Upper lobe of left lung (tissue), 6 donors: ENCODE results near the gene C3orf38. TPM values are rescaled to one million over a fixed set of nuclear protein-coding genes. Genes with fewer than 3 reads are reported as not detected.

Experiments
- ATAC-seq, 2 donors: fragments of 200-7000 bp; cut with Tn5 transposase; one replicate each; pipeline ENCODE4 v1.9.1; 2022; ENCODE audit warnings: mild to moderate bottlenecking in 2 of 2, moderate library complexity in 2 of 2; ENCODE audit not compliant: low FRiP score in 2 of 2
- DNase-seq, 2 donors: peaks; one replicate each; pipeline ENCODE4 v3.0.0-alpha.2; 2019 to 2020
- H3K27ac ChIP-seq, 4 donors: fragments of 200-600 bp; sonication (generic); one replicate each; pipeline ENCODE4 v1.5.1; 2016 to 2019
- H3K27me3 ChIP-seq, 4 donors: fragments of 200-600 bp; sonication (generic); one replicate each; pipeline ENCODE4 v1.5.1; 2017 to 2019
- H3K36me3 ChIP-seq, 4 donors: fragments of 200-600 bp; sonication (generic); one replicate each; pipeline ENCODE4 v1.5.1; 2016 to 2019
- H3K4me1 ChIP-seq, 4 donors: fragments of 200-600 bp; sonication (generic); one replicate each; pipeline ENCODE4 v1.5.1; 2018 to 2019
- H3K4me3 ChIP-seq, 4 donors: fragments of 200-600 bp; sonication (generic); one replicate each; pipeline ENCODE4 v1.5.1; 2017 to 2019; ENCODE audit warnings: mild to moderate bottlenecking in 2 of 4, moderate library complexity in 1 of 4
- H3K9me3 ChIP-seq, 4 donors: fragments of 200-600 bp; sonication (generic); one replicate each; pipeline ENCODE4 v1.5.1; 2018 to 2019
- CTCF ChIP-seq, 6 experiments: fragments of 450-650 bp in 4 of 6; fragments of 200-600 bp in 2 of 6; sonication (generic) in 2 of 6; IDR thresholded peaks; one replicate each; pipeline ENCODE4 v1.5.1; 2016 to 2019; ENCODE audit warnings: antibody characterized with exemption in 6 of 6
- EP300 ChIP-seq, 4 donors: sonication (generic); formaldehyde crosslinking; IDR thresholded peaks; one replicate each; pipeline ENCODE4 v1.5.1; 2017; ENCODE audit warnings: antibody characterized with exemption in 4 of 4, control low read depth in 2 of 4
- POLR2A ChIP-seq, 4 donors: fragments of 450-650 bp; IDR thresholded peaks; one replicate each; pipeline ENCODE4 v1.5.1; 2016 to 2017; ENCODE audit warnings: antibody characterized with exemption in 4 of 4, mild to moderate bottlenecking in 2 of 4
- POLR2AphosphoS5 ChIP-seq, 2 donors: sonication (generic); formaldehyde crosslinking; IDR thresholded peaks; one replicate each; pipeline ENCODE4 v1.5.1; 2017; ENCODE audit warnings: antibody characterized with exemption in 2 of 2
- WGBS, 2 donors: methylation state at CpG; one replicate each; pipeline ENCODE4 v1.1.5; 2017 to 2018; 5-methylcytosine and 5-hydroxymethylcytosine counted together
- total RNA-seq, 6 donors: library from RNA; depleted of rRNA in 4 of 6; stranded (reverse); fragments of >200 nt in 4 of 6; gene quantifications; one replicate each; pipeline versions ENCODE4 v1.1.0 to v1.2.1, GENCODE V29; 2016 to 2021
- donor health status: DM: no; HTN: no; CAD: no; lungs with moderate emphysema.
- donor health status: DM: no; HTN: yes; CAD: no; lungs with severe emphysema.

The C3orf38 gene
- total RNA-seq, 6 donors from 2014 or later, result 10.1 to 28.9 (median 20.4) TPM

- no peaks in the 10 kb centered on the region for H3K4me1 ChIP-seq
- WGBS, 2 donors, result 89 to 91% methylated on average over 11 of the region's 11 CpGs
- H3K4me3 ChIP-seq, result no peak overlapping the region
- H3K36me3 ChIP-seq, result no peaks in the 10 kb centered on the region
- TF ChIP-seq POLR2A (IDR thresholded peaks at IDR 0.05) (no peak), POLR2AphosphoS5 (IDR thresholded peaks at IDR 0.05) (no peak), EP300 (IDR thresholded peaks at IDR 0.05) (no peak), CTCF (IDR thresholded peaks at IDR 0.05) (no peak)
- ATAC-seq (no peak), DNase-seq (no peak)
- no peaks in the 10 kb centered on the region for H3K27me3 ChIP-seq
- no peaks in the 10 kb centered on the region for H3K9me3 ChIP-seq
- H3K27ac ChIP-seq, result no peak overlapping the region
These were observed 39.6 kb downstream of the C3orf38 start for GRCh38 chr3:88189361-88189810.

GRCh38 chr3:88191872-88192409 lies 42.2 kb downstream of the C3orf38 start:
- Histone ChIP-seq H3K27ac (no peak overlapping the region), H3K4me3 (no peak overlapping the region), H3K36me3 (no peaks in the 10 kb centered on the region), H3K27me3 (no peaks in the 10 kb centered on the region), H3K9me3 (no peaks in the 10 kb centered on the region), H3K4me1 (no peaks in the 10 kb centered on the region)
- TF ChIP-seq EP300 (IDR thresholded peaks at IDR 0.05) (no peak), CTCF (IDR thresholded peaks at IDR 0.05) (no peak), POLR2AphosphoS5 (IDR thresholded peaks at IDR 0.05) (no peak), POLR2A (IDR thresholded peaks at IDR 0.05) (no peak)
- ATAC-seq, result no peak
- 68 to 77% methylated on average over 4 of the region's 4 CpGs for WGBS, 2 donors
- no peak for DNase-seq

GRCh38 chr3:88192631-88193030 lies 42.9 kb downstream of the C3orf38 start:
- no peaks in the 10 kb centered on the region for H3K36me3 ChIP-seq
- H3K27ac ChIP-seq, result no peak overlapping the region
- ATAC-seq (no peak), DNase-seq (no peak)
- WGBS, 2 donors, result 56 to 74% methylated on average over 3 of the region's 3 CpGs
- TF ChIP-seq POLR2A (IDR thresholded peaks at IDR 0.05), result no peak
- TF ChIP-seq CTCF (IDR thresholded peaks at IDR 0.05), result no peak
- TF ChIP-seq POLR2AphosphoS5 (IDR thresholded peaks at IDR 0.05), result no peak
- TF ChIP-seq EP300 (IDR thresholded peaks at IDR 0.05), result no peak
- H3K4me1 ChIP-seq, result no peaks in the 10 kb centered on the region
- no peaks in the 10 kb centered on the region for H3K9me3 ChIP-seq
- no peak overlapping the region for H3K4me3 ChIP-seq
- H3K27me3 ChIP-seq, result no peaks in the 10 kb centered on the region

- Histone ChIP-seq H3K36me3 (no peaks in the 10 kb centered on the region), H3K27me3 (no peaks in the 10 kb centered on the region), H3K4me3 (no peak overlapping the region), H3K4me1 (no peaks in the 10 kb centered on the region), H3K9me3 (no peaks in the 10 kb centered on the region), H3K27ac (no peak overlapping the region)
- DNase-seq, result no peak
- WGBS, 2 donors, result 95 to 100% methylated on average over 2 of the region's 2 CpGs
- TF ChIP-seq POLR2AphosphoS5 (IDR thresholded peaks at IDR 0.05), result no peak
- no peak for TF ChIP-seq CTCF (IDR thresholded peaks at IDR 0.05)
- TF ChIP-seq EP300 (IDR thresholded peaks at IDR 0.05), result no peak
- TF ChIP-seq POLR2A (IDR thresholded peaks at IDR 0.05), result no peak
- ATAC-seq, result no peak
These were observed 46.2 kb downstream of the C3orf38 start for GRCh38 chr3:88195951-88196434.

- 58 to 66% methylated on average over 1 of the region's 1 CpG for WGBS, 2 donors
- Histone ChIP-seq H3K27me3 (no peaks in the 10 kb centered on the region), H3K27ac (no peak overlapping the region), H3K36me3 (no peaks in the 10 kb centered on the region), H3K9me3 (no peaks in the 10 kb centered on the region), H3K4me1 (no peaks in the 10 kb centered on the region), H3K4me3 (no peak overlapping the region)
- no peak for TF ChIP-seq EP300 (IDR thresholded peaks at IDR 0.05)
- TF ChIP-seq POLR2AphosphoS5 (IDR thresholded peaks at IDR 0.05), result no peak
- no peak for TF ChIP-seq CTCF (IDR thresholded peaks at IDR 0.05)
- no peak for TF ChIP-seq POLR2A (IDR thresholded peaks at IDR 0.05)
- no peak for ATAC-seq
- DNase-seq, result no peak
These were observed 48.4 kb downstream of the C3orf38 start for GRCh38 chr3:88198121-88198520.
